Measurements from ENCODE around the gene FBXW5.

The FBXW5 gene

GRCh38 chr9:136907011-136907914 lies 37.3 kb downstream of the FBXW5 start:
- DNase-seq = no peak

DNA sequence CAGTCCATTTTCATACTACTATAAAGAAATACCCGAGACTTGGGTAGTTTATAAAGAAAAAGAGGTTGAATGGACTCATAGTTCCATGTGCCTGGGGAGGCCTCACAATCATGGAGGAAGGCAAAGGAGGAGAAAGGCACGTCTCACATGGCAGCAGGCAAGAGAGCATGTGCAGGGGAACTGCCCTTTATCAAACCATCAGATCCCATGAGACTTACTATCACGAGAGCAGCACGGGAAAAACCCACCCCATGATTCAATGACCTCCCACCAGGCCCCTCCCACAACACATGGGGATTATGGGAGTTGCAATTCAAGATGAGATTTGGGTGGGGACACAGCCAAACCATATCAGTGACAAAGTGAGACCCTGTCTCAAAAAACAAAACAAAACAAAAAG lies 38.3 kb downstream of the FBXW5 start:
- DNase-seq = no peak

GRCh38 chr9:136903041-136903554 lies 41.4 kb downstream of the FBXW5 start:
- no peak for DNase-seq

DNA sequence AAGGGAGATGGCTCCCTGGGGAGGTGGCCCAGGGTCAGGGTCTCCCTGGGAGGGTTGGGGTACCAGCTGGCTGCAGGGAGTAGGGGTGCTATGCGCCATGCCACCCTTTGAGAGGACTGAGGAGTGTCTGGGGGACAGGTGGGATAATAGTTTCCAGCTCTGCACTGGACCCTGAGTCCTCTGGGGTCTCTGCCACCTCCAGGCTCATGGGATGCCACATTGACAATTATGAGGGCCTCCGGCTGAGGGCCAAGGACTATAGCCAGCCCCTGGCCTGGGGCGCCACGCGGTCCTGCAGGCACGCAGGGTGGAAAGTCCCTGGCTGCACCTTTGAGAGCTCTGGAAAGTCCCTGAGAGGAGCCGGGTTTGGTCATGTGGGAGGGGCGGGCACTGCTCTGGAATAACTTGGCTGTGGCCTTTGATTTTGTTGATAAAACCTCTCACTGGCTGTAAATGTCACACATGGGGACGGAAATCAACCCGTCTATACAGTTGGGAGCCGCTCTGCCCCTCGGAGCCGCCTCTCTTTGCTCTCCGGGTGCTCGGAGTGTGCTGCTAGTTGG lies 42.2 kb downstream of the FBXW5 start:
- DNase-seq = no peak

DNA sequence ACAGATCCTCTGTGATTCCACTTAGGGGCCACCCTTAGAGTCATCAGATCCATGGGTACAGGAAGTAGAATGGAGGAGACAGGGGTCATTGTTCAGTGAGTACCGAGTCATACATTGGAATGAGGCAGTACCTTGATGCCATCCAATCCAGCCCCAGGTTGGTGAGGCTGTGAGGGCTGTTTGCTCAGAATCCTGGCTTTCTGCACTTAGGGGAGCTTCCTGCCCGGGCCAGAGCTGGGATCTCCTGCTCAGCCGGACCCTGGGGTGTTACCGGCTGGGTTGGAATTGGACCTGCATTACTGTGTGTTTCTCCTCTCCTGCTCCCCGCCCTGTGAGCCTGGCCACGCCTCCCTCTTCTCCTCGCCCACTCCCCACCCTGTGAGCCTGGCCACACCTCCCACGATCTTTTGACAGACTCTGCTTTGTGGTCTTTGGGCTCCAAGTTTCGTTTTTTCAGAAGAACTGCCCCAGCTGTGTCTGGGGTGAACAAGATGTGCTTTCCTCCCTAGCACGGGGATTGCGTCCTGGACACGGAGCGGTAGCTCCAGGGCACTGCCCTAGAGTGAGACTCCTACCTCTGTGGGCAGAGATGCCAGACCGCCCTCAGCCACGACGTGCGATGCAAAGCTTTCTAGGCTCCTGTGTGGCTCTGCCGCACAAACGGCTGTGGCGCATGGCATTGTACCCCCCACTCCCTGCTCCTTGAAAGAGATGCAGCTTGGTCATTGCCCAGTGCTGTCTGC lies 42.9 kb downstream of the FBXW5 start:
- no peak for DNase-seq

DNA sequence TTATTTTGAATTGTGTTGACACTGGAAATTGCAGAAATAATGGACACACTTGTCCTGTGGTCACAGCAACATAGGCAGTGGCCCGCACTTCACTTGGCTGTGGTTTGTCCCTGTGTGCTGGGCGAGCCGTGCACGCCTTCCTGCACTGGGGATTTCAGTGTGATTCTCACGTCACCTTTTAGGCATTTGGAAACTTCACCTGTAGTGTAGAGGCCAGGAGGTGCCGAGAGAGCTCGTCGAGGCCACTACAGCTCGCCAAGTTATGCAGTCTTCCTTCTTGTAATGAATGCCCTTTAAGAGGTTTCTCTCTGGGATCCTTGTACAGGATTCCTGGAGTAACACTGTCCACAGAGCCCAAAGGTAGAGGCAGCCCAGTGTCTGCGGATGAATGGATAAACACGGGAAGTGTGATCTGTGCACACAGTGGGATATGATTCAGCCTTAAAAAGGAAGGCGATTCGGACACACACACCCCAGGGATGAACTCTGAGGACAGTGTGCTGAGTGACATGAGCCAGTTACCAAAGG lies 43.5 kb downstream of the FBXW5 start:
- DNase-seq = no peak

DNA sequence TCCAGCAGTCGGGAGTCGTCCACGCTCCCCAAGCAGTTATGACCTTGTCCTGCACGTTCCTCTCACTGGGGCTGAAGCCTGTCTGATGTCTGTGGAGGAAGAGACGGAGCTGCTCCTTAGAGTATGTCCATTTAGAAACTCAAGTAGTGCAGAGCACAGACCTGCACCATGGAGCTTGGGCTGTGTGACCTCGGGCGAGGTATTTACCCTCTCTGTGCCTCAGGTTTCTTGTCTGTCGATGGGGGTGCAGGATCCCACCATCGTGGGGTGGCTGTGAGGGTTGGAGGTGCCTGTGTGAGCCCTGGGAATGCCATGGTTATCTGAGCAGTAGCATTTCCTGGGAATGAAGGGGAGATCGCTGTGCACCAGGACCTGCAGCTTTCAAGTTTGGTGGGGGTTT lies 44.0 kb downstream of the FBXW5 start:
- DNase-seq = no peak

- DNase-seq = no peak
Measured at GRCh38 chr9:136899196-136899595, 45.3 kb downstream of the FBXW5 start.

DNA sequence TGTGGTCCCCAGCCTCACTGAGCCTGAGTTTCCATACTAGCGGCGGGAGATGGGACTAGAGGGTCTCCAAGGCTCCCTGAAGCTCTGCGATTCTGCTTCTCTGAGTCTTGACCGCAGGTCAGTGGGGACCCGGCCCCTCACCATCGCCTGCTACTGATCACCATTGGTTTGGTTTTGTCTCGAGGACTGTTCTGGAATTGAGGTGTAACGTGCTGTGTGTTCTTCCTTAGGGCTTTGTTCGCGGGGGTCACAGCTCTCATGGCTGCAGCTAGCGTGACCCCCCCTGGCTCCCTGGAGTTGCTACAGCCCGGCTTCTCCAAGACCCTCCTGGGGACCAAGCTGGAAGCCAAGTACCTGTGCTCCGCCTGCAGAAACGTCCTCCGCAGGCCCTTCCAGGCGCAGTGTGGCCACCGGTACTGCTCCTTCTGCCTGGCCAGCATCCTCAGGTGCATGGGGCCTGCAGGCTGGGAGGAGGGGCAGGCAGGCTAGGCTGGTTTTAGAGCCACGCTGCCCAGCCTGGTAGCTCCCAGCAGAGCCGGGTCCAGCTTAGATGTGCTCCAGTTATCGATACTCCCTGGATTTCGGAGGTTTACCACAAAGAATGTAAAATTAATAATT lies 45.9 kb downstream of the FBXW5 start:
- DNase-seq = no peak

- DNase-seq = no peak
Measured at GRCh38 chr9:136896027-136896426, 48.5 kb downstream of the FBXW5 start.

- no peak for DNase-seq
Measured at GRCh38 chr9:136890661-136891060, 53.9 kb downstream of the FBXW5 start.
